GM12872 (cell line): ENCODE measurements around the gene L2HGDH.

Experiments used
- TF ChIP-seq, protein P1 (sequence below): IDR thresholded peaks from 3 replicates; pipeline ENCODE4 v1.5.1; 2011; ENCODE audit warnings: low read depth, mild to moderate bottlenecking, low read length, moderate library complexity; ENCODE audit not compliant: insufficient read depth

Gene L2HGDH

DNA sequence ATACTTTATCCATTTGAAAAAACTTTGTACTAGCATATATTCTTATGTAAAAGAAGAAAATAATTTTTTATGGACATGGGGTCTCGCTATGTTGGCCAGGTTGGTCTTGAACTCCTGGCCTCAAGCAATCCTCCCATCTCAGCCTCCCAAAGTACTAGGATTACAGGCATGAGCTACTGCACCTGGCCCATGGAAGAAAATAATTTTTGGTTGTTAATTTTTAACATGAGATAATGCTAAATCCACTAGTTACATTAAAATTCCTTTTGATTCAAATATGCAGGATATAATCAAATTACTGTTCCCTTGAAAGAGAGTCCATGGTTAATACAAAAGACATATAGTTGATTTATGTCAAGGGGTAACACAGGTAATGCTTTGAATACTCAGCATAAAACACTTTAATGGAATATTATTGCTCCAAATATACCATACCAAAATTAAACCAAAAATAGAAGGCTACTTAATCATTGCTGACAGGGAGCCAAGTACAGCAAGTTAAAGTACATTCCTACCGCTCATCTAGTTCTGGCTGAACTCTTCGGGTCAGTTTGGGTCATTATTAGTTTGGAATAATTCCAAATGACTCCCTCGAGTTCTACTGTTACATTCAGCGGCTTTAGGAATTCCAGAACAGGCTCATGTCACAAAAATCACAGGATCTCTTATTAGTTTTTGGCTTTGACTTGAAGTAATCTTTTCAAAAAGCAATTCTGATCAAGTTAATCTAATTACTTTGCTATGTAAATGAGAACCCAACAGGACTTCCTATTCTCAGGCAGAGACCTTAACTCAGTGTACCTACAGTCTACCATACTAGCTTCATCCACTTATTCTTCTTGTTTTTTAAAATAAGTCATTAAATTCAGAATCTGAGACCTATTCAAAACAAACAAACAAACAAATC, 86.7 kb downstream of the L2HGDH start:
- TF ChIP-seq, protein P1, sequence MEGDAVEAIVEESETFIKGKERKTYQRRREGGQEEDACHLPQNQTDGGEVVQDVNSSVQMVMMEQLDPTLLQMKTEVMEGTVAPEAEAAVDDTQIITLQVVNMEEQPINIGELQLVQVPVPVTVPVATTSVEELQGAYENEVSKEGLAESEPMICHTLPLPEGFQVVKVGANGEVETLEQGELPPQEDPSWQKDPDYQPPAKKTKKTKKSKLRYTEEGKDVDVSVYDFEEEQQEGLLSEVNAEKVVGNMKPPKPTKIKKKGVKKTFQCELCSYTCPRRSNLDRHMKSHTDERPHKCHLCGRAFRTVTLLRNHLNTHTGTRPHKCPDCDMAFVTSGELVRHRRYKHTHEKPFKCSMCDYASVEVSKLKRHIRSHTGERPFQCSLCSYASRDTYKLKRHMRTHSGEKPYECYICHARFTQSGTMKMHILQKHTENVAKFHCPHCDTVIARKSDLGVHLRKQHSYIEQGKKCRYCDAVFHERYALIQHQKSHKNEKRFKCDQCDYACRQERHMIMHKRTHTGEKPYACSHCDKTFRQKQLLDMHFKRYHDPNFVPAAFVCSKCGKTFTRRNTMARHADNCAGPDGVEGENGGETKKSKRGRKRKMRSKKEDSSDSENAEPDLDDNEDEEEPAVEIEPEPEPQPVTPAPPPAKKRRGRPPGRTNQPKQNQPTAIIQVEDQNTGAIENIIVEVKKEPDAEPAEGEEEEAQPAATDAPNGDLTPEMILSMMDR = no peak

DNA sequence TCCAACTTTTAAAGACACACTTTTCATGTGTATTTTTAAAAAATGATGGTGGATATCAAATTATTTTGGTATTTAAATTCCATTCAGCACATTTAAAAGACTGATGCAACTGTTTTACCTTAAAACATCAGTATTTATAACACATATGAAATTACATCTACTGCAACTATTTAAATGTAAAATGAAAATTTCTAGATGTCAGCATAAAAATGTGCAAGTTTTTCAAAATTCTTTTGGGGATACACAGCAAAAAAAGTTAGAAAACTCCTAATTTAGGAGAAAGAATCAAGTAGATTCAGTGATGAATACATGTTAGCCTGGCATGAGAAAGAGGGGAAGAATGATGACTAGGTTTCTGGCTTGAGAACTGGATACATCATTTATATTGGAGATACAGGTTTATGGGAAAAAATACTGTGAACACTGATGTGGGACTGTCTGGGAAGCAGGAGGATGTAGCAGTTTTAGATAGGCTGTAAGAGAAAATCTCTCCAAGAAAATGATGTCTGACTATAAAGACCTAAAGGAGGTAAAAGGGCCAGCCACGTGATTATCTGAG, 89.9 kb downstream of the L2HGDH start:
- TF ChIP-seq, protein P1 = no peak

DNA sequence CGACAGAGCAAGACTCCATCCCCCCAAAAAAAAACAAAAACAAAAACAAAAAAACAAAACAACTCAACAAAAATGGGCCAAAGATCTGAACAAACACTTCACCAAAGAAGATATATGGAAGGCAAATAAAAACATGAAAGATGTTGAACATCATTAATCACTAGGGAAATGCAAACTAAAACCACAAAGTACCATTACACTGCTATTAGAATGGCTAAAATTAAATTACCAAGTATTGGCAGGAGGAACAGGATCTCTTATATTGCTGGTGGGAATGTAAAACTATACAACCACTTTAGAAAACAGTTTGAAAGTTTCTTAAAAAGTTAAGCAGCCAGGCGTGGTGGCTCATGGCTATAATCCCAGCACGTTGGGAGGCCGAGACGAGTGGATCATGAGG, 93.5 kb downstream of the L2HGDH start:
- TF ChIP-seq, protein P1 = no peak

DNA sequence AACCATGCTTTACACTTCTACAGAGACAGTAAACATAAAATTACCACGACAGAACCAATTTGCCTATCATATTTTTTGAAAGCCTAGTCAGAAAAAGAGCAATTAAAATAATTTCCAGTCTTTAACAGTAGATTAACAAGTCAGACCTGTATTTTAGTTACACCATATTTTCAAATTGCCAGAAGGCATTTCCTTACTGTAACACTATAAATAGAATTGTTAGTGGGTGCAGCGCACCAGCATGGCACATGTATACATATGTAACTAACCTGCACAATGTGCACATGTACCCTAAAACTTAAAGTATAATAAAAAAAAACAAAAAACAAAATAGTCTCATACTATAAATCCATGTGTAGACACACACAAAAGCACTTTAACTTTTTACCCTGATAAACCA, 96.6 kb downstream of the L2HGDH start:
- TF ChIP-seq, protein P1 = no peak

DNA sequence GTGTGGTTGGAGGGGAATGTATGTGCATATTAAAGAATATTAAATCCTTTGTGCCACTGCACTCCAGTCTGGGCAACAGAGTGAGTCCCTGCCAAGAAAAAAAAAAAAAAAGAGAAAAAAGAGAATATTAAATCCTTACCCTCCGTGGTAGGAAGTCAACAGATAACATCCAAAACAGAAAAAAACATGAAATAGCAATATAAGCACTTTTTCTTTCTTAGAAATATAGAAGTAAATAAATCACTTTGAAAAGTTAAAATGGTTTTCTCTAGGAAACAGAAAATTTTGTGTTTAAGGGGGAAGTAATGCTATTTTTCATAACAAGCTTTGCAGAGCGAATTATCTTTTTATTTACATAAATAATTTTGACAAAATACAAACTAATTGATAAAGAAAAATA, 98.2 kb downstream of the L2HGDH start:
- TF ChIP-seq, protein P1 = no peak

DNA sequence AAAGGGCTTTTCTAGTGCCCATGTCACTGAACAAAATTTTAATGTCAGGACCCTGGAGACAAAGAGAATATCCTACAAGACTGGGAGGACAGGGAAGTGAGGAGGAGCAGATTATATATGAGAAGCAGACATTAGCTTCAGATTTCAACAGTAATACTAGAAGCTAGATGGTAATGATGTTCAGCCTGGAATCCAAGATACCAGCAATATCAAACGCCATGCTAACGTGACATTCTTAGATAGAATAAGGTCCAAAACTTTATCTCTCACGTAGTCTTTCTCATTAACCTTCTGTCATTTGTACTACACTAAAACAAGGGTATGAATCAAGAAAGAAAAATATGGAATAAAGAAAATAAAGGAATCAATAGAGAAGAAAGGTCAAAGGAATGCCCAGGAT, 99.3 kb downstream of the L2HGDH start:
- TF ChIP-seq, protein P1 = no peak

DNA sequence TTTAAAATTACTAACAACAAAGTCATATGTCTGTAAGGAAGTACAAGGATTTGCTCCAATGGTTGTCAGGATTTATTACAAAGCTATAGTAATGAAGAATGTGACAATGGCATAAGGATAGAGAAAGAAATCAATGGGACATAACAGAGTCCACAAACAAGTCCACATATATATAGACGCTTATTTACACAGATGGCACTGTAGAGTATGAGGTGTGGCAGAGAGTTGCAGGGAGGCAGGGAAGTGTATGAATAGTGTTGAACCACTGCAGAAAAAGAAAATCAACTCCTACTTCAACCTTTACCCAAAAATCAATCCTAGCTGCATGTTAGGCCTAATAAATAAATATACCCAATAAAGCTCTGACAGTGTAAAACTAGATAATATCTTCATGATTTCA, 102.0 kb downstream of the L2HGDH start:
- TF ChIP-seq, protein P1 = no peak
